HepG2 (cell line): ENCODE data around the gene SLC2A4. TPM values are rescaled to one million over a fixed set of nuclear protein-coding genes. Genes with fewer than 3 reads are reported as not detected.

ENCODE experiments used
- ATF7 ChIP-seq, 2 experiments: fragments of 450-650 bp in 1 of 2; sonication (generic) in 1 of 2; formaldehyde crosslinking in 1 of 2; IDR thresholded peaks; 2 replicates each; pipeline versions ENCODE4 v1.4.0 to v1.6.1; 2016 to 2020; ENCODE audit warnings: antibody characterized with exemption in 1 of 2, mild to moderate bottlenecking in 1 of 2, missing genetic modification reagents in 1 of 2
- GPN1 ChIP-seq: sonication (generic); formaldehyde crosslinking; IDR thresholded peaks from 2 replicates; pipeline ENCODE4 v1.5.1; 2020; ENCODE audit warnings: missing genetic modification reagents, borderline replicate concordance
- MAF1 ChIP-seq: sonication (generic); formaldehyde crosslinking; IDR thresholded peaks from 2 replicates; pipeline ENCODE4 v1.5.0; 2020; ENCODE audit warnings: missing genetic modification reagents, borderline replicate concordance
- SMC3 ChIP-seq: IDR thresholded peaks from 2 replicates; pipeline ENCODE4 v1.6.1; 2011; ENCODE audit warnings: low read length, improper control_type of control experiment
- ZBTB20 ChIP-seq: sonication (generic); formaldehyde crosslinking; IDR thresholded peaks from 2 replicates; pipeline ENCODE4 v1.8.1; 2023; ENCODE audit warnings: missing genetic modification reagents, low read depth, mild to moderate bottlenecking, borderline replicate concordance
- ZFP91 ChIP-seq: sonication (generic); formaldehyde crosslinking; IDR thresholded peaks from 2 replicates; pipeline ENCODE4 v1.9.0; 2022; ENCODE audit warnings: missing genetic modification reagents, mild to moderate bottlenecking, borderline replicate concordance
- ZNF136 ChIP-seq: sonication (generic); formaldehyde crosslinking; IDR thresholded peaks from 2 replicates; pipeline ENCODE4 v1.8.1; 2022; ENCODE audit warnings: low read depth, mild to moderate bottlenecking, moderate library complexity, missing genetic modification reagents
- ZNF382 ChIP-seq: sonication (generic); formaldehyde crosslinking; IDR thresholded peaks from 2 replicates; pipeline ENCODE4 v1.5.0; 2020; ENCODE audit warnings: missing genetic modification reagents, mild to moderate bottlenecking, borderline replicate concordance
- ZNF556 ChIP-seq: sonication (generic); formaldehyde crosslinking; IDR thresholded peaks from 2 replicates; pipeline ENCODE4 v1.4.0; 2020; ENCODE audit warnings: mild to moderate bottlenecking, missing genetic modification reagents, borderline replicate concordance
- ZNF75D ChIP-seq: sonication (generic); formaldehyde crosslinking; IDR thresholded peaks from 2 replicates; pipeline ENCODE4 v1.8.1; 2023; ENCODE audit warnings: missing genetic modification reagents, mild to moderate bottlenecking, borderline replicate concordance
- polyA plus RNA-seq, 8 experiments: library from polyadenylated mRNA; depleted of rRNA in 3 of 8; stranded (reverse) in 7 of 8; unstranded in 1 of 8; fragments of >200 nt; fragmentation: Illumina TruSeq in 4 of 8; extraction: Trizol in 4 of 8; gene quantifications; 2 replicates each; pipeline versions ENCODE4 v1.2.1 to v1.2.3, GENCODE V29; 2011 to 2016; ENCODE audit warnings: low read depth in 4 of 8, missing spikeins in 1 of 8, mixed read lengths in 1 of 8; ENCODE audit not compliant: insufficient read depth in 1 of 8
- total RNA-seq, 5 experiments: library from RNA; depleted of rRNA; stranded (reverse); fragments of >200 nt; fragmentation: Illumina TruSeq; extraction: Trizol; gene quantifications; 2 replicates each; pipeline ENCODE4 v1.2.3, GENCODE V29; 2016; ENCODE audit warnings: low read depth in 1 of 5
- TF ChIP-seq, protein P1 (sequence below), 2 experiments: fragments of 450-650 bp in 1 of 2; sonication (generic) in 1 of 2; formaldehyde crosslinking in 1 of 2; IDR thresholded peaks; 2 replicates each; pipeline versions ENCODE4 v1.6.1 to v1.8.0; 2016 to 2022; ENCODE audit warnings: antibody characterized with exemption in 1 of 2, mild to moderate bottlenecking in 1 of 2, missing genetic modification reagents in 1 of 2
- TF ChIP-seq, protein P2 (sequence below): sonication (generic); formaldehyde crosslinking; IDR thresholded peaks from 2 replicates; pipeline ENCODE4 v1.8.0; 2022; ENCODE audit warnings: mild to moderate bottlenecking, missing genetic modification reagents, moderate library complexity
- TF ChIP-seq, protein P3 (sequence below): sonication (generic); formaldehyde crosslinking; IDR thresholded peaks from 2 replicates; pipeline ENCODE4 v1.9.0; 2021; ENCODE audit warnings: missing genetic modification reagents, borderline replicate concordance

The SLC2A4 gene
- total and polyA plus RNA-seq, 2 of the 13 experiments (the other 11 are each of a cell fraction or from before 2014, with no cell fraction given) = 4.9 to 5.8 TPM

GRCh38 chr17:7306911-7307685 is 25.6 kb downstream of the SLC2A4 start, which contains the start of gene EIF5A (continued):
- TF ChIP-seq, protein P1, sequence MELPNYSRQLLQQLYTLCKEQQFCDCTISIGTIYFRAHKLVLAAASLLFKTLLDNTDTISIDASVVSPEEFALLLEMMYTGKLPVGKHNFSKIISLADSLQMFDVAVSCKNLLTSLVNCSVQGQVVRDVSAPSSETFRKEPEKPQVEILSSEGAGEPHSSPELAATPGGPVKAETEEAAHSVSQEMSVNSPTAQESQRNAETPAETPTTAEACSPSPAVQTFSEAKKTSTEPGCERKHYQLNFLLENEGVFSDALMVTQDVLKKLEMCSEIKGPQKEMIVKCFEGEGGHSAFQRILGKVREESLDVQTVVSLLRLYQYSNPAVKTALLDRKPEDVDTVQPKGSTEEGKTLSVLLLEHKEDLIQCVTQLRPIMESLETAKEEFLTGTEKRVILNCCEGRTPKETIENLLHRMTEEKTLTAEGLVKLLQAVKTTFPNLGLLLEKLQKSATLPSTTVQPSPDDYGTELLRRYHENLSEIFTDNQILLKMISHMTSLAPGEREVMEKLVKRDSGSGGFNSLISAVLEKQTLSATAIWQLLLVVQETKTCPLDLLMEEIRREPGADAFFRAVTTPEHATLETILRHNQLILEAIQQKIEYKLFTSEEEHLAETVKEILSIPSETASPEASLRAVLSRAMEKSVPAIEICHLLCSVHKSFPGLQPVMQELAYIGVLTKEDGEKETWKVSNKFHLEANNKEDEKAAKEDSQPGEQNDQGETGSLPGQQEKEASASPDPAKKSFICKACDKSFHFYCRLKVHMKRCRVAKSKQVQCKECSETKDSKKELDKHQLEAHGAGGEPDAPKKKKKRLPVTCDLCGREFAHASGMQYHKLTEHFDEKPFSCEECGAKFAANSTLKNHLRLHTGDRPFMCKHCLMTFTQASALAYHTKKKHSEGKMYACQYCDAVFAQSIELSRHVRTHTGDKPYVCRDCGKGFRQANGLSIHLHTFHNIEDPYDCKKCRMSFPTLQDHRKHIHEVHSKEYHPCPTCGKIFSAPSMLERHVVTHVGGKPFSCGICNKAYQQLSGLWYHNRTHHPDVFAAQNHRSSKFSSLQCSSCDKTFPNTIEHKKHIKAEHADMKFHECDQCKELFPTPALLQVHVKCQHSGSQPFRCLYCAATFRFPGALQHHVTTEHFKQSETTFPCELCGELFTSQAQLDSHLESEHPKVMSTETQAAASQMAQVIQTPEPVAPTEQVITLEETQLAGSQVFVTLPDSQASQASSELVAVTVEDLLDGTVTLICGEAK (IDR thresholded peaks at IDR 0.05) = no peak
- TF ChIP-seq, protein P1 (CRISPR knock-in tag; IDR thresholded peaks at IDR 0.05) = no peak
- TF ChIP-seq, protein P2, sequence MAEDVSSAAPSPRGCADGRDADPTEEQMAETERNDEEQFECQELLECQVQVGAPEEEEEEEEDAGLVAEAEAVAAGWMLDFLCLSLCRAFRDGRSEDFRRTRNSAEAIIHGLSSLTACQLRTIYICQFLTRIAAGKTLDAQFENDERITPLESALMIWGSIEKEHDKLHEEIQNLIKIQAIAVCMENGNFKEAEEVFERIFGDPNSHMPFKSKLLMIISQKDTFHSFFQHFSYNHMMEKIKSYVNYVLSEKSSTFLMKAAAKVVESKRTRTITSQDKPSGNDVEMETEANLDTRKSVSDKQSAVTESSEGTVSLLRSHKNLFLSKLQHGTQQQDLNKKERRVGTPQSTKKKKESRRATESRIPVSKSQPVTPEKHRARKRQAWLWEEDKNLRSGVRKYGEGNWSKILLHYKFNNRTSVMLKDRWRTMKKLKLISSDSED (CRISPR knock-in tag) = no peak
- peak; percentile 34; the same call in 1 of the 2 replicates for TF ChIP-seq ZFP91 (CRISPR knock-in tag)
- TF ChIP-seq ZBTB20 = 0 out of 2 replicates have a peak, but pooled peaks have one; percentile 34
- TF ChIP-seq ZNF75D (CRISPR knock-in tag) = no peak
- TF ChIP-seq ZNF556 (CRISPR knock-in tag) = peak; percentile 67; the same call in 1 of the 2 replicates
- no peak for TF ChIP-seq ATF7 (IDR thresholded peaks at IDR 0.05)
- TF ChIP-seq ATF7 (CRISPR knock-in tag; IDR thresholded peaks at IDR 0.05) = 0 out of 2 replicates have a peak, but pooled peaks have one; percentile 53
- TF ChIP-seq ZNF136 (CRISPR knock-in tag) = 0 out of 2 replicates have a peak, but pooled peaks have one; percentile 57
- TF ChIP-seq MAF1 (CRISPR knock-in tag) = no peak
- TF ChIP-seq, protein P3, sequence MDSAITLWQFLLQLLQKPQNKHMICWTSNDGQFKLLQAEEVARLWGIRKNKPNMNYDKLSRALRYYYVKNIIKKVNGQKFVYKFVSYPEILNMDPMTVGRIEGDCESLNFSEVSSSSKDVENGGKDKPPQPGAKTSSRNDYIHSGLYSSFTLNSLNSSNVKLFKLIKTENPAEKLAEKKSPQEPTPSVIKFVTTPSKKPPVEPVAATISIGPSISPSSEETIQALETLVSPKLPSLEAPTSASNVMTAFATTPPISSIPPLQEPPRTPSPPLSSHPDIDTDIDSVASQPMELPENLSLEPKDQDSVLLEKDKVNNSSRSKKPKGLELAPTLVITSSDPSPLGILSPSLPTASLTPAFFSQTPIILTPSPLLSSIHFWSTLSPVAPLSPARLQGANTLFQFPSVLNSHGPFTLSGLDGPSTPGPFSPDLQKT (CRISPR knock-in tag) = no peak
- no peak for TF ChIP-seq SMC3
- no peak for TF ChIP-seq GPN1 (CRISPR knock-in tag)
- no peak for TF ChIP-seq ZNF382 (CRISPR knock-in tag)
